HEK293T (cell line): ENCODE results near the gene TEF.

Experiments used
- CTCF ChIA-PET: fragments of 350-600 bp; formaldehyde crosslinking; extraction: SDS; loops from one replicate; lab custom pipeline; 2021; ENCODE audit warnings: antibody characterized with exemption, inconsistent platforms; lab: Yijun Ruan, JAX
- POLR2A ChIA-PET: fragments of 350-600 bp; formaldehyde crosslinking; extraction: SDS; loops from one replicate; lab custom pipeline; 2020; ENCODE audit warnings: antibody characterized with exemption, inconsistent platforms; lab: Yijun Ruan, JAX
- DNase-seq: peaks from one replicate; pipeline ENCODE4 v3.0.0; 2012; ENCODE audit warnings: mixed read lengths; ENCODE audit errors: extremely low spot score
- ARNT ChIP-seq: fragments of 450-650 bp; IDR thresholded peaks from 2 replicates; pipeline ENCODE4 v1.6.1; 2017; ENCODE audit warnings: mild to moderate bottlenecking
- BHLHE40 ChIP-seq: fragments of 450-650 bp; IDR thresholded peaks from 2 replicates; pipeline ENCODE4 v1.6.1; 2016; ENCODE audit warnings: mild to moderate bottlenecking, moderate library complexity, borderline replicate concordance
- CTBP1 ChIP-seq: fragments of 450-650 bp; IDR thresholded peaks from 2 replicates; pipeline ENCODE4 v1.6.1; 2016; ENCODE audit warnings: borderline replicate concordance
- ELF4 ChIP-seq: fragments of 450-650 bp; IDR thresholded peaks from 2 replicates; pipeline ENCODE4 v1.6.1; 2017; ENCODE audit warnings: antibody characterized with exemption
- FOXA1 ChIP-seq: fragments of 450-650 bp; IDR thresholded peaks from 2 replicates; pipeline ENCODE4 v1.6.1; 2016; ENCODE audit warnings: mild to moderate bottlenecking
- FOXK2 ChIP-seq: fragments of 450-650 bp; IDR thresholded peaks from 2 replicates; pipeline ENCODE4 v1.6.1; 2016; ENCODE audit warnings: mild to moderate bottlenecking
- FOXM1 ChIP-seq: fragments of 450-650 bp; IDR thresholded peaks from 2 replicates; pipeline ENCODE4 v1.6.1; 2017; ENCODE audit warnings: mild to moderate bottlenecking, borderline replicate concordance
- HDGF ChIP-seq: fragments of 450-650 bp; IDR thresholded peaks from 2 replicates; pipeline ENCODE4 v1.6.1; 2017; ENCODE audit warnings: antibody characterized with exemption, borderline replicate concordance
- L3MBTL2 ChIP-seq: fragments of 450-650 bp; conservative IDR thresholded peaks from 2 replicates; pipeline ENCODE4 v1.6.1; 2016; ENCODE audit warnings: mild to moderate bottlenecking
- LEF1 ChIP-seq: fragments of 450-650 bp; IDR thresholded peaks from 2 replicates; pipeline ENCODE4 v1.6.1; 2017; ENCODE audit warnings: mild to moderate bottlenecking, borderline replicate concordance
- NFRKB ChIP-seq: fragments of 450-650 bp; IDR thresholded peaks from 2 replicates; pipeline ENCODE4 v1.6.1; 2016; ENCODE audit warnings: mild to moderate bottlenecking, moderate library complexity
- SP1 ChIP-seq: fragments of 450-650 bp; IDR thresholded peaks from 2 replicates; pipeline ENCODE4 v1.6.1; 2017
- SUZ12 ChIP-seq: fragments of 450-650 bp; IDR thresholded peaks from 2 replicates; pipeline ENCODE4 v1.6.1; 2016; ENCODE audit warnings: mild to moderate bottlenecking
- TARDBP ChIP-seq: fragments of 450-650 bp; IDR thresholded peaks from 2 replicates; pipeline ENCODE4 v1.6.1; 2016
- ZNF384 ChIP-seq: fragments of 450-650 bp; IDR thresholded peaks from 2 replicates; pipeline ENCODE4 v1.6.1; 2016
- TF ChIP-seq, protein P1 (sequence below): fragments of 450-650 bp; IDR thresholded peaks from 2 replicates; pipeline ENCODE4 v1.6.1; 2016

TEF gene

GRCh38 chr22:41359376-41359775 is 22.4 kb upstream of the TEF start:
- ChIA-PET CTCF (no interaction called here), POLR2A (no interaction called here)
- no peak for DNase-seq
- TF ChIP-seq TARDBP (no peak), LEF1 (no peak), HDGF (no peak), FOXA1 (no peak), ELF4 (no peak), FOXM1 (no peak), CTBP1 (no peak), BHLHE40 (no peak), NFRKB (no peak), L3MBTL2 (no peak), SP1 (no peak), SUZ12 (no peak), FOXK2 (no peak)
- TF ChIP-seq, protein P1, sequence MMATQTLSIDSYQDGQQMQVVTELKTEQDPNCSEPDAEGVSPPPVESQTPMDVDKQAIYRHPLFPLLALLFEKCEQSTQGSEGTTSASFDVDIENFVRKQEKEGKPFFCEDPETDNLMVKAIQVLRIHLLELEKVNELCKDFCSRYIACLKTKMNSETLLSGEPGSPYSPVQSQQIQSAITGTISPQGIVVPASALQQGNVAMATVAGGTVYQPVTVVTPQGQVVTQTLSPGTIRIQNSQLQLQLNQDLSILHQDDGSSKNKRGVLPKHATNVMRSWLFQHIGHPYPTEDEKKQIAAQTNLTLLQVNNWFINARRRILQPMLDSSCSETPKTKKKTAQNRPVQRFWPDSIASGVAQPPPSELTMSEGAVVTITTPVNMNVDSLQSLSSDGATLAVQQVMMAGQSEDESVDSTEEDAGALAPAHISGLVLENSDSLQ: no peak

DNA sequence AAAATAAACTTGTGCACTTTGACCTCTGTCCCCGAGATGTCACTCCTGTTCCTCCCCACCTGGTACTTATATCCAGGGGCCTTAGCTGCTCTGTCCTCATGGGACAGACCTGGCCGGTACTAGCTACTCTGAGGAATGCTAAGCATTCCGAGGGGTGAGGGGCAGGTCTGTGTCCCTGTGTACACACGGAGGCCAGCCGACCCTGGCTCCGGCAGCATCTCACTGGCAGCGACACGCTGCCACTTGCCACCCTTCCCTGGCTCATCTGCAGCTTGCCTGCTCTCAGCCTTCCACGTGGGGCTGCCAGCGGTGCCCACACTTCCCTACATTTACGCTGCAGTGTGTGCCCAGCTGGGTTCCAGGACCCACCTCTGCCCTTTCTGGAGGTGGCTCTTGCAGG is 21.6 kb upstream of the TEF start:
- no peak for DNase-seq
- POLR2A ChIA-PET: interaction anchor here (1.6 kb wide), 1 partner anchor 20 kb away, joined by 5 read pairs; no protein-coding TSS in a partner anchor
- CTCF ChIA-PET: no interaction called here
- TF ChIP-seq ARNT: no peak
- no peak for TF ChIP-seq BHLHE40
- TF ChIP-seq HDGF: no peak
- TF ChIP-seq FOXM1: no peak
- no peak for TF ChIP-seq SP1
- no peak for TF ChIP-seq ELF4
- no peak for TF ChIP-seq CTBP1
- TF ChIP-seq ZNF384: no peak
- no peak for TF ChIP-seq SUZ12
- no peak for TF ChIP-seq FOXK2
- TF ChIP-seq TARDBP: no peak
- TF ChIP-seq LEF1: no peak
- no peak for TF ChIP-seq FOXA1
- TF ChIP-seq L3MBTL2: no peak
- TF ChIP-seq, protein P1: no peak
- TF ChIP-seq NFRKB: no peak

- POLR2A ChIA-PET: no interaction called here
- CTCF ChIA-PET: no interaction called here
- no peak for DNase-seq
- no peak for TF ChIP-seq NFRKB
- TF ChIP-seq, protein P1: no peak
- no peak for TF ChIP-seq SP1
- no peak for TF ChIP-seq FOXM1
- no peak for TF ChIP-seq ARNT
- TF ChIP-seq TARDBP: no peak
- TF ChIP-seq ZNF384: no peak
- TF ChIP-seq LEF1: no peak
- TF ChIP-seq CTBP1: no peak
- TF ChIP-seq SUZ12: no peak
- TF ChIP-seq L3MBTL2: no peak
- TF ChIP-seq BHLHE40: no peak
- no peak for TF ChIP-seq FOXK2
- TF ChIP-seq HDGF: no peak
- no peak for TF ChIP-seq ELF4
- no peak for TF ChIP-seq FOXA1
Measured at GRCh38 chr22:41361716-41362310, 19.9 kb upstream of the TEF start.

DNA sequence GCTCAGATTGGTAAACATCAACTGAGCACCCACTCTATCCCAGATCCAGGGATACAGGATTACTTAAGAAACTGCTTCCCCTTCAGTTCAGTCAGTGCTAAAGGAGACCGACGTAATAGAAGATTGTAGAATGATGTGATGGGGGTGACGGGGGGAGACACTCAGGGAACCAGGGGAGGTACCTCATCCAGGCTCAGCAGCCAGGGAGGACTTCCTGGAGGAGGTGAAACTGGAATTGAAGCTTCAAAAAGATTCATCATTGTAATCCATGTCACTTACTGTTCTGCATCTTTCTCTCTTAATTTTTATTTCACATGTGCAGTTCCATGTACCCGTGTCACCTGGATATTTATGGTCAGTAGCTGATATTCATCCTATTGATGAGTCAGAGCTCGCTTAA is 19.1 kb upstream of the TEF start:
- DNase-seq: no peak
- ChIA-PET CTCF (interaction anchor here (0.6 kb wide), 1 partner anchor 400 kb away, joined by 3 read pairs; no protein-coding TSS in a partner anchor), POLR2A (no interaction called here)
- no peak for TF ChIP-seq L3MBTL2
- no peak for TF ChIP-seq FOXM1
- no peak for TF ChIP-seq FOXK2

- TF ChIP-seq CTBP1: no peak
- no peak for TF ChIP-seq HDGF
- no peak for TF ChIP-seq ZNF384
- TF ChIP-seq FOXM1: no peak
- no peak for TF ChIP-seq TARDBP
- CTCF ChIA-PET: no interaction called here
- DNase-seq: no peak
- POLR2A ChIA-PET: interaction anchor here (4.4 kb wide), 1 partner anchor 16 kb away, joined by 37 read pairs; the partner anchor contains the start of gene TEF
Measured at GRCh38 chr22:41364233-41364632, 17.5 kb upstream of the TEF start.

- ChIA-PET POLR2A (interaction anchor here (4.4 kb wide), 1 partner anchor 16 kb away, joined by 37 read pairs; the partner anchor contains the start of gene TEF), CTCF (interaction anchor here (1.6 kb wide), 1 partner anchor 17 kb away, joined by 4 read pairs; the partner anchor contains the start of gene TEF)
- TF ChIP-seq HDGF (no peak), L3MBTL2 (no peak), ARNT (no peak), FOXK2 (no peak), TARDBP (no peak)
- DNase-seq: no peak
Measured at GRCh38 chr22:41364955-41365354, 16.8 kb upstream of the TEF start.
